Activated T-cell treated with anti-CD3 and anti-CD28 coated beads for 48 hours (primary cell): ENCODE measurements around the gene USP10.

Source experiments
- DNase-seq: peaks from one replicate; pipeline ENCODE4 v3.0.0-alpha.2; 2020; ENCODE audit warnings: low read depth

Gene USP10

DNA sequence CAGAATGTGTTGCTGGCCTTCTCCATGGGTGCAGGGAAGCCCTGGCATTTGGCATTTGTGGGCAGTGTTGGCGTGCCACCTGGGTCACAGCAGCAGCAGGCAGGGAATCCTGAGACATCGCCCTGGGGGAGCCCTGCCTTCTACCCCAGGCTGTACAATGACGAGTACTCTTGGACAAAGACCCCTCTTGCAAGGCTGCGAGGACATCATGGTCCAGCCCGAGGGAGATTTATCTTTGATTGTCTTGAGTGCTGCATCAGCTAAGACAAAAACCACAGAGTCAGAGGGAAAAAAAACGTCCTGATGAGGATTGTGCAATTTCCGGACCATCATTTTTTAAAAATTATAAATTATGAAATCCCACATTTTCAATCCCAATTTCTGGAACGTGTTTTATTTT lies 123.7 kb downstream of the USP10 start:
- DNase-seq = no peak

DNA sequence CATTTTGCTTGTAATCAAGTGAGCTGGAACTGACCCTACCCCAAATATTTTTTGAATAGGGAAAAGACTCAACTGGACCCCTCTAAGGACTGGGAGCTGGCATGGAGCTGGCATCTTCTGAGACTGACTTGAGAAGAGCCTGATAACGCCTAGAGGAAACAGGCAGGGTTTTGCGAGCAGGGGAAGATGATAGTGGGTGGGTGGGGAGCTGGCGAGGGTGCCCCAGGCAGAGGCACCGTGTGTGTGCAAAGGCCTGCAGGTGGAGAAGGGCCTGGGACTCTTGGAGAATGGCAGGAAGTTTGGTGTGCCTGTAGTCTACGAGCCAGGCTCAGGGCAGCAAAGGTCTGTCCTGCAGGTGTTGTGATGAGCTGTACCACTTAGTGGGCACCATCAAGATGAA lies 124.1 kb downstream of the USP10 start:
- DNase-seq = no peak

DNA sequence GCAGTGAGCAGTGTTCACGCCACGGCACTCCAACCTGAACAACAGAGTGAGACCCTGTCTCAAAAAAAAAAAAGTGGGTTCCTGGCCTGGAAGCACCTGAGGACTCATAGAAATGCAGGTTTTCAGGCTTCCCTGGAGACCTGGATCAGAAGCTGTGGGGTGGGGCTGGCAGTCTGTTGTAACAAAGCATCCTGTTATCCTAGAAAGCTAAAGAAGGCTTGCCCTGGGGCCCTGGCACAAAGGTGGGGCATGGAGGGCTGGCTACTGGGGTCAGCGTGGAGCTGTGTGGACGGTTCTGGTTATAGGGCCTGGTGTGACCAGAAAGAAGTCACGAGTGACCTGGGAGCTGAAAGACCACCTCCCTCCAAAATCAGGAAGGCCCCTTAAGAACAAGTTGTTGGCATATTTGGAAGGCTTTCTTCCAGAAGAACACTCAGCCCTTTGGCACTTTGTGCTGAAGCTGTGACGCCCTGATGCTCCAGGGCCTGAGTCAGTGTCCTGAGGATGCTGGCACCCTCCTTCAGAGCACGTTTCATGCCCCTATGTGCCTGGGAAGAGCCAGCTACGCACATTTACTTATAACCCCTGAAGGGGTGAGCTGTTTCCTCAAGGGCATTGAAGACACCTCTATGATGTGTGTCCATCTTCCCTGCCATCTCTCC lies 126.2 kb downstream of the USP10 start:
- DNase-seq = no peak

DNA sequence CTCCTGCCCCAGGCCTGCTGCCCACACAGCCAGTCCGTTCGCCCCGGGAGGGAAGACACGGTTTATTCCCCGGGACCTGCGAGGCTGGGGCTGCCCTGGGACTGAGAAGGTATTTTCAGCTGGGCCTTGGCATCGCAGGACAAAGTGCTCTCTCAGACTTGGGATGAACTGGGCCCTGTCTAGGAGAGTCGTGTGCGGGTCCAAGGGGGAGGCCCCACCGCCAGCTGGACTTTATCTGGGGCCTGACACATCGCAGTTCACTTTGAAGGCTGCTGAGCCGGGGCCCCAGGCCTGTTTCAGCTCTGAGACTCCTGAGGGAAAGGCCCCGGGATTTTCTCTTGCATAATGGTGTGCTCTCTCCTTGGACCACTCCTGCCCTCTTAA lies 126.8 kb downstream of the USP10 start:
- DNase-seq = no peak

DNA sequence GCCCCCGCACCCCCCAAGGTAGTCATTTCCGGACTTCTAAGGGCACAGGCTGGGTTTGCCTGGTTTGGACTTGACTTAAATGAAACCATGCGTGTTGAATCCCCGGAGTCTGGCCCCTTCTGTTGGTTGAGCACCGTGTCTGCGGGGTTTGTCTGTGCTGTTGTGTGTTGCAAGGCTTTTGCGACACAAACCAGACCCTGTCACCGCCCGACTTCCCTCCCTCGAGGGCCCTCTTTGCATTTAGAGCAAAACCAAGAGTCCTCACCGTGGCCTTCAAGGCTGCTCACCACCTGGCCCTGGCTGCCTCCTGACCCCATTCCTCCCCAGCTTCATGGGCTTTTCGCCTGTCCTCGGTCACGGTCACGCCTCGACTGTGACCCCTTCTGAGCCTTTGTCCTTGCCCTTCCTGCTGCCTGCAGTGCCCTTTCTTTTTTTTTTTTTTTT lies 127.4 kb downstream of the USP10 start:
- no peak for DNase-seq

DNA sequence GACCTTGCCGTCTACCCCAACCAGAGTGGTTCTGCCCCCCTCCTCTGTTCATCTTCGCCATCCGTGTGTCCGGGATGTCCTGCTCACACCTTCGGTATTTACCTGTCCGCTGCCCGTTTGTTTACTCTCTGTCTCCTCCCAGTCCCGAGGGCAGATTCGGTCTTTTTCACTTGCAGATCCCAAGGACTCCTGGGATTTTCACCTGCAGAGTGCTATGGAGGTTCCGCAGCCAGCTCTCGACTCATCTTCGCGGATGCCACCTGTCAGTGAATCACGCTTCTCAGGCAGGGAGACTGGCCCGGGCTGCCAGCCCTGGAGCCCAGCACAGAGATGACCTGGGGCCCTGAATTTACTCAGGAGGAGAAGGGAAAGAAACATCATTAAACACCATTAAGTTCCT lies 128.1 kb downstream of the USP10 start:
- no peak for DNase-seq

DNA sequence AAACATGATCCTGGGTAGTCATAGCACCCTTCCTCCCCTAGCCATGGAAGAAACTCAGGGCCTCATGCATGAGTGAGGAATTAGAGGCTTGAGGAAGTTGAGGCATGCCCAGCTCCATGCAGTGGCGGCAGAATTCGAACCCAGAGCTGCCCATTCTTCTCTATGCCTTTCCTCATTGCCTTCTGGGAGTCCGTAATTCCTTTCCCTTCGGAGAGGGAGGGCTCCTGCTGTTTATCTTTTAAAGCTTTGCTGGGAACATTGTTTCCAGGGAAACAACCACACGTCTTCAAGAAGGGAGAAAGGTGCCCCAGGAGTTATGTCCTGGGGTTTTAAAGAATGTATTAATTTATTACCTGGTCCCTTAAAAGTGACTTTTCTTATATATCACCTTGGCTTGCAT lies 128.5 kb downstream of the USP10 start:
- DNase-seq = no peak
